ENCODE measurements around the gene ZCWPW1. TPM values are rescaled to one million over a fixed set of nuclear protein-coding genes. Genes with fewer than 3 reads are reported as not detected.

The ZCWPW1 gene
- total and polyA plus RNA-seq, 2 experiments from 2014 or later = 0.59 to 2.7 TPM

DNA sequence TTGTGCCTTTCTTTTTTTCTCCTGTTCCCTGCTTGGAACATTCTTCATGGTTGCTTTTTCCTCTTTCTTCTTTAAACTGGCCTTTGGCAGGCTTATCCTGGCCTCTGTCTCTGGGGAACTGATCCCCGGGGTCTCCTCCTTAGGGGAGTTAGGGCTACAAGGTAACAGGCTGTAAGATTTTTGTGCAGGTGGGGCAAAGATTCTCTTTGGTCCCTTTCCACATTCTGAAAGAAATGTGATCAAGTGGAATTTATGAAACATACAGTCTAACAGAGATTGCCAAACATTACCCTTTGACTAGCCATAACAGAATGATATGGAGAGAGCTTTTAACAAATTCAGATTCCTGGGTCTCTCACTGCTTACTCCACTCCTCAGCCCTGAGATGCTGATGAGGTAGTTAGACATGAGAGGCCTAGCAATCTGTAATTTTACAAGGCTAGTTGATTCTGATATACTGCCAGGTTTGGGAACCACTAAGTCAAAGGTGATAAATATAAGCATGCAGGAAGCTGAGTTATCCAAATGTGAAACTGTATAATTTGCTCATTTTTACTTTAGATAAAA is 8.8 kb downstream of the ZCWPW1 start (continued):
- TF ChIP-seq, protein P1, sequence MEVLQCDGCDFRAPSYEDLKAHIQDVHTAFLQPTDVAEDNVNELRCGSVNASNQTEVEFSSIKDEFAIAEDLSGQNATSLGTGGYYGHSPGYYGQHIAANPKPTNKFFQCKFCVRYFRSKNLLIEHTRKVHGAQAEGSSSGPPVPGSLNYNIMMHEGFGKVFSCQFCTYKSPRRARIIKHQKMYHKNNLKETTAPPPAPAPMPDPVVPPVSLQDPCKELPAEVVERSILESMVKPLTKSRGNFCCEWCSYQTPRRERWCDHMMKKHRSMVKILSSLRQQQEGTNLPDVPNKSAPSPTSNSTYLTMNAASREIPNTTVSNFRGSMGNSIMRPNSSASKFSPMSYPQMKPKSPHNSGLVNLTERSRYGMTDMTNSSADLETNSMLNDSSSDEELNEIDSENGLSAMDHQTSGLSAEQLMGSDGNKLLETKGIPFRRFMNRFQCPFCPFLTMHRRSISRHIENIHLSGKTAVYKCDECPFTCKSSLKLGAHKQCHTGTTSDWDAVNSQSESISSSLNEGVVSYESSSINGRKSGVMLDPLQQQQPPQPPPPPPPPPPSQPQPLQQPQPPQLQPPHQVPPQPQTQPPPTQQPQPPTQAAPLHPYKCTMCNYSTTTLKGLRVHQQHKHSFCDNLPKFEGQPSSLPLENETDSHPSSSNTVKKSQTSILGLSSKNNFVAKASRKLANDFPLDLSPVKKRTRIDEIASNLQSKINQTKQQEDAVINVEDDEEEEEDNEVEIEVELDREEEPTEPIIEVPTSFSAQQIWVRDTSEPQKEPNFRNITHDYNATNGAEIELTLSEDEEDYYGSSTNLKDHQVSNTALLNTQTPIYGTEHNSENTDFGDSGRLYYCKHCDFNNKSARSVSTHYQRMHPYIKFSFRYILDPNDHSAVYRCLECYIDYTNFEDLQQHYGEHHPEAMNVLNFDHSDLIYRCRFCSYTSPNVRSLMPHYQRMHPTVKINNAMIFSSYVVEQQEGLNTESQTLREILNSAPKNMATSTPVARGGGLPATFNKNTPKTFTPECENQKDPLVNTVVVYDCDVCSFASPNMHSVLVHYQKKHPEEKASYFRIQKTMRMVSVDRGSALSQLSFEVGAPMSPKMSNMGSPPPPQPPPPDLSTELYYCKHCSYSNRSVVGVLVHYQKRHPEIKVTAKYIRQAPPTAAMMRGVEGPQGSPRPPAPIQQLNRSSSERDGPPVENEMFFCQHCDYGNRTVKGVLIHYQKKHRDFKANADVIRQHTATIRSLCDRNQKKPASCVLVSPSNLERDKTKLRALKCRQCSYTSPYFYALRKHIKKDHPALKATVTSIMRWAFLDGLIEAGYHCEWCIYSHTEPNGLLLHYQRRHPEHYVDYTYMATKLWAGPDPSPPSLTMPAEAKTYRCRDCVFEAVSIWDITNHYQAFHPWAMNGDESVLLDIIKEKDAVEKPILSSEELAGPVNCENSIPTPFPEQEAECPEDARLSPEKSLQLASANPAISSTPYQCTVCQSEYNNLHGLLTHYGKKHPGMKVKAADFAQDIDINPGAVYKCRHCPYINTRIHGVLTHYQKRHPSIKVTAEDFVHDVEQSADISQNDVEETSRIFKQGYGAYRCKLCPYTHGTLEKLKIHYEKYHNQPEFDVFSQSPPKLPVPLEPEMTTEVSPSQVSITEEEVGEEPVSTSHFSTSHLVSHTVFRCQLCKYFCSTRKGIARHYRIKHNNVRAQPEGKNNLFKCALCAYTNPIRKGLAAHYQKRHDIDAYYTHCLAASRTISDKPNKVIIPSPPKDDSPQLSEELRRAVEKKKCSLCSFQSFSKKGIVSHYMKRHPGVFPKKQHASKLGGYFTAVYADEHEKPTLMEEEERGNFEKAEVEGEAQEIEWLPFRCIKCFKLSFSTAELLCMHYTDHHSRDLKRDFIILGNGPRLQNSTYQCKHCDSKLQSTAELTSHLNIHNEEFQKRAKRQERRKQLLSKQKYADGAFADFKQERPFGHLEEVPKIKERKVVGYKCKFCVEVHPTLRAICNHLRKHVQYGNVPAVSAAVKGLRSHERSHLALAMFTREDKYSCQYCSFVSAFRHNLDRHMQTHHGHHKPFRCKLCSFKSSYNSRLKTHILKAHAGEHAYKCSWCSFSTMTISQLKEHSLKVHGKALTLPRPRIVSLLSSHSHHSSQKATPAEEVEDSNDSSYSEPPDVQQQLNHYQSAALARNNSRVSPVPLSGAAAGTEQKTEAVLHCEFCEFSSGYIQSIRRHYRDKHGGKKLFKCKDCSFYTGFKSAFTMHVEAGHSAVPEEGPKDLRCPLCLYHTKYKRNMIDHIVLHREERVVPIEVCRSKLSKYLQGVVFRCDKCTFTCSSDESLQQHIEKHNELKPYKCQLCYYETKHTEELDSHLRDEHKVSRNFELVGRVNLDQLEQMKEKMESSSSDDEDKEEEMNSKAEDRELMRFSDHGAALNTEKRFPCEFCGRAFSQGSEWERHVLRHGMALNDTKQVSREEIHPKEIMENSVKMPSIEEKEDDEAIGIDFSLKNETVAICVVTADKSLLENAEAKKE (CRISPR knock-in tag; IDR thresholded peaks at IDR 0.05) = no peak
- TF ChIP-seq NANOG (IDR thresholded peaks at IDR 0.05; ENCODE audit: borderline replicate concordance) (no peak), POLR2AphosphoS5 (IDR thresholded peaks at IDR 0.05; ENCODE audit: low read depth) (no peak), STAT1 (IDR thresholded peaks at IDR 0.05; ENCODE audit: unreplicated experiment) (no peak), CREB1 (CRISPR knock-in tag; IDR thresholded peaks at IDR 0.05; ENCODE audit: low read depth) (no peak), ZNF114 (CRISPR knock-in tag; IDR thresholded peaks at IDR 0.05) (no peak)

DNA sequence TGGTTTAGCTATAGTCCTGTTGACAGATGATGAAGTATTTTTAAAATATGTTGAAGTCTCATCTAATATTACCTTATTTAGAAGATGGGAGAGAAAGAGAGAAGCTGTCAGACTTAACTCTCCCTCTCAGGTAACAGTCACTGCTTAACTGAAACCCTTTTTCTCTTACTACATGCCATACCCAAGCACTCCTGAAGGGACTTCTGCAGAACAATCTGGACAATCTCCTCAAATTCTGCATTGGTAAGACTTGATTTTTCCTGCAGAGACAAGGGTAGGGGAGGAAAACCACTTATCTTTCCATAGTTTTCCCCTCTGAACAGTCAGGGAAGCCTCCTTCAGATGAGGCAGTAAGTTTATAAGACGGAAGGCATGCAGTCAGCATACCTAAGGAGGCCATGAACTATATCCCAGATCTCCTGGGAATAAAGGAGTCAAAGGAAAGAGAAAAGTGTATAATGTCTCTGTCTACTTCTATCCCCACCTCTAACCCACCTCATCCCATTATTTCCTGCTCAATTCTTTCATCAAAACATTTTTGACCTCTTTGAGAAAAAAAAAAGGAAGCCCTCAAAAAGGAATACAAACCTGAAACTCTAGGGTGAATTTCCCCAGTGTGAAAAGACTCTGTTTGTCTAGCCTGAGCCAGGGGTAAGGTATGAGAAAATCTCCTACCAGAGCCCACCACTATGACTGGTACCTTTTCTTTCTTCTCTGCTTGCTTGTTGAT is 9.4 kb downstream of the ZCWPW1 start:
- Histone ChIP-seq H2AFZ (no peak overlapping the region), H3K27me3 (ENCODE audit: insufficient read depth) (no peaks in the 10 kb centered on the region), H4K20me1 (replicated peaks; ENCODE audit: insufficient read depth) (no peaks in the 10 kb centered on the region; the same call in 1 of the 2 replicates), H3K4me3 (no peak overlapping the region), H3K27ac (ENCODE audit: low read depth) (no peak overlapping the region), H3K9me2 (ENCODE audit: insufficient read depth) (no peaks in the 10 kb centered on the region), H3K79me2 (replicated peaks; ENCODE audit: insufficient read depth) (no peaks in the 10 kb centered on the region), H3F3A (replicated peaks; ENCODE audit: low read depth) (no peaks in the 10 kb centered on the region), H3K4me2 (no peak overlapping the region), H3K36me3 (ENCODE audit: insufficient read depth) (no peaks in the 10 kb centered on the region), H3K4me1 (ENCODE audit: insufficient read depth) (no peaks in the 10 kb centered on the region)
- ATAC-seq (peak; percentile 55), DNase-seq (ENCODE audit: low spot score) (no peak)
- H3K9me3 Mint-ChIP-seq = no peaks in the 10 kb centered on the region
- H3K27ac Mint-ChIP-seq = no peak overlapping the region
- no peaks in the 10 kb centered on the region for H3K36me3 Mint-ChIP-seq (ENCODE audit: low read depth)
- peaks cover 3% of the 10 kb centered on the region for H3K27me3 Mint-ChIP-seq (ENCODE audit: insufficient read depth, low read depth, poor library complexity)
- no peak overlapping the region for H3K4me3 Mint-ChIP-seq
- no peaks in the 10 kb centered on the region for H3K4me1 Mint-ChIP-seq
- TF ChIP-seq, protein P2, sequence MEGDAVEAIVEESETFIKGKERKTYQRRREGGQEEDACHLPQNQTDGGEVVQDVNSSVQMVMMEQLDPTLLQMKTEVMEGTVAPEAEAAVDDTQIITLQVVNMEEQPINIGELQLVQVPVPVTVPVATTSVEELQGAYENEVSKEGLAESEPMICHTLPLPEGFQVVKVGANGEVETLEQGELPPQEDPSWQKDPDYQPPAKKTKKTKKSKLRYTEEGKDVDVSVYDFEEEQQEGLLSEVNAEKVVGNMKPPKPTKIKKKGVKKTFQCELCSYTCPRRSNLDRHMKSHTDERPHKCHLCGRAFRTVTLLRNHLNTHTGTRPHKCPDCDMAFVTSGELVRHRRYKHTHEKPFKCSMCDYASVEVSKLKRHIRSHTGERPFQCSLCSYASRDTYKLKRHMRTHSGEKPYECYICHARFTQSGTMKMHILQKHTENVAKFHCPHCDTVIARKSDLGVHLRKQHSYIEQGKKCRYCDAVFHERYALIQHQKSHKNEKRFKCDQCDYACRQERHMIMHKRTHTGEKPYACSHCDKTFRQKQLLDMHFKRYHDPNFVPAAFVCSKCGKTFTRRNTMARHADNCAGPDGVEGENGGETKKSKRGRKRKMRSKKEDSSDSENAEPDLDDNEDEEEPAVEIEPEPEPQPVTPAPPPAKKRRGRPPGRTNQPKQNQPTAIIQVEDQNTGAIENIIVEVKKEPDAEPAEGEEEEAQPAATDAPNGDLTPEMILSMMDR (conservative IDR thresholded peaks at IDR 0.05; ENCODE audit: low read depth in 2 of 2) = 0 out of 4 replicates have a peak, but pooled peaks of 1 of the 2 experiments have one; percentile 11
- TF ChIP-seq JUNB (IDR thresholded peaks at IDR 0.05; ENCODE audit: unreplicated experiment) (no peak), STAT1 (IDR thresholded peaks at IDR 0.05; ENCODE audit: unreplicated experiment) (no peak)

All from GM23338 (cell line).